Measurements from ENCODE around the gene SPATA20. TPM values are rescaled to one million over a fixed set of nuclear protein-coding genes. Genes with fewer than 3 reads are reported as not detected.
A peak's percentile ranks its signal among the peaks of the same experiment; 100 is the strongest.

The SPATA20 gene
- total and polyA plus RNA-seq, 2 donors: 8.0 to 12.4 TPM

DNA sequence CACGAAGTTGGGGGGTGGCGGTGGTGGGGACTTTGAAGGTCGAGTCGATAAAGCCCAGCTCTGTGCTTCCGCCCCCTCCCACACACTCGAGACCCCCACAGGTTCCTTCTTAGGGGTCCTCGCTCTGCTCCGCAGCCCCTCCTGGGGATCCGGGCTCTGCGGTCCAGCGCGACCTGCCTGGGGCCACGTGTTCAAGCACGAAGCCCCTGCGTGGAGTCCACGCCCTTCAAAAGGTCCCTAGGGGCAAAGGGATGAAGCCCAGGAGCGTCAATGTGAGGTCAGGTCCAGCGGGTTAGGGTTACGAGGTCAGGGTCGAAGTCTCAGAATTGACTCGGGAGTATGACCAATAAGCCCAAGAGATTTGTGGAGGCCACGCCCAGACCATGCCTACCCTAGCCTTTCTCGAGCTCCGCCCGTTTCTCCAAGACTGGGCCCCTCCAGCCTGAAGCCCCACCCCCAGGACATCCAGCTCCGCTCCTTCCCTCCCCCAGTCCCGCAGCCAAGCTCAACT lies 12.8 kb downstream of the SPATA20 start:
- H3K9me3 ChIP-seq (ENCODE audit: control insufficient read depth in 2 of 2, insufficient read depth in 1 of 2, low read length in 1 of 2): peaks cover 1 to 6% of the 10 kb centered on the region in 2 donors
- DNase-seq (ENCODE audit: low read depth in 6 of 9, low spot score in 9 of 9): no peak
- H3K27ac ChIP-seq (ENCODE audit: low read depth in 1 of 2, low read length in 1 of 2): no peak overlapping the region
- 9% methylated on average over 27 of the region's 27 CpGs for WGBS
- H3K4me1 ChIP-seq (ENCODE audit: control insufficient read depth in 2 of 2, insufficient read depth in 2 of 2, low read length in 2 of 2): peaks cover 5 to 41% of the 10 kb centered on the region in 2 donors
- H3K36me3 ChIP-seq (ENCODE audit: control insufficient read depth in 2 of 2, insufficient read depth in 2 of 2, low read length in 1 of 2): no peaks in the 10 kb centered on the region
- H3K27me3 ChIP-seq (ENCODE audit: control insufficient read depth in 2 of 2, insufficient read depth in 1 of 2, low read length in 1 of 2): peaks cover 79 to 97% of the 10 kb centered on the region in 2 donors
- peak overlapping the region in 1 of 2 donors; percentile 54 for H3K4me3 ChIP-seq (ENCODE audit: low read length in 2 of 2)

DNA sequence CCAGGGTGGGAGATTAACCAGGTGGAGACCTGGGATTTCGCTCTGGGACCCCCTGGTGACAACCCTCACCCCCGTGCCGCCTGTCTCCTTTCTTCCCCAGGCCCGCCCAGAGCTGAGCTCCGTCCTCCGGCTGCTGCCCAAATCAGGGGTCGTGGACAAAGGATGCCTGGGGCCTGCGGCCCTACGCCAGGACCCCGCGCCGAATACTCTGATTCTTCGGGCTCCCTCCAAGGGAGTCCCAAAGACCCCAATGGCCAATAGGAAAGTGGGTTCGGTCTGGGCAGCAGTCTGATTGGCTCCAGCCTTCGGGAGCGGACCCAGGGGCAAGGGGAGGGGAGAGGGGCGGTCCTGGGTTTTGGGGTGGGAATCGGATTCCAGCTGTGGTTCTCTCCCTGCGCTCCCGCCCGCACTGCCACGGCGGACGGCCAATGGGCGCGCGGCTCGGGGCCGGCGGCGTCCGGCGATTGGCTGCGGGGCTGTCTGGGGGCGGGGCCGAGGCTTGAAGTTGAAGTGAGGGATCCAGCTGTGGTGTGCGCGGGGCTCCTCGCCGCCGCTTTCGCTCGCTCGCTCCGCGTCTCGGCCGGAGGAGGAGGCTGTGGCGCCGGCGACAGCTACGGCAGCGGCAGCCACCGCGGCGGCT lies 13.3 kb downstream of the SPATA20 start, which contains the start of gene CACNA1G:
Gene CACNA1G (plus strand): TSS at position 531 of the 640 bp plus-strand sequence. CDS start 745 bp downstream, outside the sequence.
- DNase-seq (ENCODE audit: low read depth in 6 of 9, low spot score in 9 of 9): peak in 8 of 9 donors; percentile 36 to 84 (median 64)
- Histone ChIP-seq H3K27me3 (ENCODE audit: control insufficient read depth in 2 of 2, insufficient read depth in 1 of 2, low read length in 1 of 2) (peaks cover 83 to 99% of the 10 kb centered on the region in 2 donors), H3K36me3 (ENCODE audit: control insufficient read depth in 2 of 2, insufficient read depth in 2 of 2, low read length in 1 of 2) (no peaks in the 10 kb centered on the region), H3K4me3 (ENCODE audit: low read length in 2 of 2) (peak within 1 kb of the TSS; percentile 5 to 54), H3K4me1 (ENCODE audit: control insufficient read depth in 2 of 2, insufficient read depth in 2 of 2, low read length in 2 of 2) (peaks cover 5 to 42% of the 10 kb centered on the region in 2 donors), H3K9me3 (ENCODE audit: control insufficient read depth in 2 of 2, insufficient read depth in 1 of 2, low read length in 1 of 2) (peaks cover 1 to 6% of the 10 kb centered on the region in 2 donors), H3K27ac (ENCODE audit: low read depth in 1 of 2, low read length in 1 of 2) (no peak within 1 kb of the TSS)
- WGBS: 2% methylated on average over 56 of the region's 56 CpGs

DNA sequence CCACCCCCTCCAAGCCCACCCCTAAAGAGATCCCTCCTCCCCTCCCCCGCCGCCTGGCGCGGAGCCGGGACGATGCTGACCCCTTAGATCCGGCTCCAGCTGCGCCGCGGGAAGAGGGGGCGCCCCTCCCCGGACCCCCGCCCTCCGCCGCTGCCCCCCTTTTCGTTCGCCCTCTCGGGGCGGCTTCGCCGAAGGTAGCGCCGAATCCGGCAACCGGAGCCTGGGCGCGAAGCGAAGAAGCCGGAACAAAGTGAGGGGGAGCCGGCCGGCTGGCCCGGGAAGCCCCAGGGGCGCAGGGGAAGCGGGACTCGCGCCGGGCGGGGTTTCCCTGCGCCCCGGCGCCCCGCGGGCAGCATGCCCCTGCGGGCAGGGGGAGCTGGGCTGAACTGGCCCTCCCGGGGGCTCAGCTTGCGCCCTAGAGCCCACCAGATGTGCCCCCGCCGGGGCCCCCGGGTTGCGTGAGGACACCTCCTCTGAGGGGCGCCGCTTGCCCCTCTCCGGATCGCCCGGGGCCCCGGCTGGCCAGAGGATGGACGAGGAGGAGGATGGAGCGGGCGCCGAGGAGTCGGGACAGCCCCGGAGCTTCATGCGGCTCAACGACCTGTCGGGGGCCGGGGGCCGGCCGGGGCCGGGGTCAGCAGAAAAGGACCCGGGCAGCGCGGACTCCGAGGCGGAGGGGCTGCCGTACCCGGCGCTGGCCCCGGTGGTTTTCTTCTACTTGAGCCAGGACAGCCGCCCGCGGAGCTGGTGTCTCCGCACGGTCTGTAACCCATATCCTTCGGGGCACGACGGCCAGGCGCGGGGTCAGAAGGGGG lies 14.2 kb downstream of the SPATA20 start:
- Histone ChIP-seq H3K4me1 (ENCODE audit: control insufficient read depth in 2 of 2, insufficient read depth in 2 of 2, low read length in 2 of 2) (peaks cover 5 to 47% of the 10 kb centered on the region in 2 donors), H3K27me3 (ENCODE audit: control insufficient read depth in 2 of 2, insufficient read depth in 1 of 2, low read length in 1 of 2) (peaks cover 85 to 100% of the 10 kb centered on the region in 2 donors), H3K4me3 (ENCODE audit: low read length in 2 of 2) (peak overlapping the region in 1 of 2 donors; percentile 54), H3K27ac (ENCODE audit: low read depth in 1 of 2, low read length in 1 of 2) (no peak overlapping the region), H3K36me3 (ENCODE audit: control insufficient read depth in 2 of 2, insufficient read depth in 2 of 2, low read length in 1 of 2) (no peaks in the 10 kb centered on the region), H3K9me3 (ENCODE audit: control insufficient read depth in 2 of 2, insufficient read depth in 1 of 2, low read length in 1 of 2) (peaks cover 1 to 6% of the 10 kb centered on the region in 2 donors)
- 2% methylated on average over 88 of the region's 88 CpGs for WGBS
- no peak for DNase-seq (ENCODE audit: low read depth in 6 of 9, low spot score in 9 of 9)

DNA sequence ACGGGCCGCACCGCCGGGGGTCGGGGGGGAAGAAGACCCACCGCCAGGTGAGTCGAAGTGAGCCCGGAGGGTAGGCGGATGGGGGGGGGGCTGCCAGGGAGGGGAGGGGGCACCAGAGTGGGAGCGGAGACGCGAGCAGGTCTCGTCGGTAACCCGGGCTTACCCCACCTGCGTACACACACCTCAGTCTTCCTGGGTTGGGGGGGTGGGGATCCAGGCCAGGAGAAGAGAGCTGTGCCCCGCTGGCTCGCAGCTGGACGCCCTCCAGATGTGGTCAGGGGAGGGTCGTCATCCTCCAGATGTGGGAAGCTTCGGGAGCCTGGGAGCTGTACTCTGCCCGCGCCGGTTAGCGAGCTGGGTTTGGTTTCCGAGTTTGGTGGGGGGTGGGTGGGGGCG lies 14.8 kb downstream of the SPATA20 start:
- no peaks in the 10 kb centered on the region for H3K36me3 ChIP-seq (ENCODE audit: control insufficient read depth in 2 of 2, insufficient read depth in 2 of 2, low read length in 1 of 2)
- H3K4me3 ChIP-seq (ENCODE audit: low read length in 2 of 2): peak overlapping the region in 1 of 2 donors; percentile 54
- peaks cover 84 to 100% of the 10 kb centered on the region in 2 donors for H3K27me3 ChIP-seq (ENCODE audit: control insufficient read depth in 2 of 2, insufficient read depth in 1 of 2, low read length in 1 of 2)
- 2% methylated on average over 27 of the region's 27 CpGs for WGBS
- no peak for DNase-seq (ENCODE audit: low read depth in 6 of 9, low spot score in 9 of 9)
- peaks cover 1 to 6% of the 10 kb centered on the region in 2 donors for H3K9me3 ChIP-seq (ENCODE audit: control insufficient read depth in 2 of 2, insufficient read depth in 1 of 2, low read length in 1 of 2)
- peaks cover 5 to 47% of the 10 kb centered on the region in 2 donors for H3K4me1 ChIP-seq (ENCODE audit: control insufficient read depth in 2 of 2, insufficient read depth in 2 of 2, low read length in 2 of 2)
- H3K27ac ChIP-seq (ENCODE audit: low read depth in 1 of 2, low read length in 1 of 2): no peak overlapping the region

DNA sequence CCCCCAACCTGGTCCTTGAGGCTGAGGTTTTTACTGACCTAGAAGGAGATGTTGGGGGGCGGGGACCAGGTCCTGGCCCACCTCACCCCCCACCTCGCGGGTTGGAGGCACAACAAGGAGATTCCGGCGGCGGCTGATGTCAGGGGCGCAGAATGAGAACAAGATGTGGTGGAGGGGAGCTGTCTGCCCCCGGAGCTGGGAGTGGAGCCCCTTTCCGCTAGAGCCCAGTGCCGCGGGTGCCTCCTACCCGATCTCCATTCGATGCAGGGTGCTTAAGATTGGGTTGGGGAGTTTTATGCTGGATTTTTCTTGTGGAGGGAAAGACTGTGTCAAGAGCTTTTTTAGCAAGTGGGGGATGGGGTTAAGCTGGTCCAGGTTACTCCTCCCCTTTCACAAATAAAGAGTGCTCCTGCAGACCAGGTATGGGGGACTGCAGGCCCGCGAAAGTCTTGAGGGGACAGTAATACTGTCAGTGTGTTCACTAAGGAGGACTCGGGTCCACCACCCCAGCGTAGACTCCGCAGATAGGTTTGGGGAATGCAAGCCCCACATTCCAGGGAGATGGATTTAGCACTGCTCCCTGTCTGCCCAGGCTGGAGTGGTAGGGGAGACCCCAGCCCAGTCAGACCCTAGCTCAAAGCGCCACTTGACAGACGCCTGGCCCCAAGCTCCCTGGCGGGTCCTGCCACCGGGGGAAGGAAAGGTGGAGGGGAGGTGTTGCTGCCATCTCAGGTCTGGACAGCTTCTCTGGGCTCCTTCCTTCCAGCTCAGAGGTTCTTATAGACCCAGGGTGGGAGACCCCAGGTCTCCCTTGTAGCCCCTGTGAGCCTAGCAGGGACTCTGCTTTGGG lies 15.5 kb downstream of the SPATA20 start:
- H3K4me3 ChIP-seq (ENCODE audit: low read length in 2 of 2): no peak overlapping the region
- peaks cover 77 to 100% of the 10 kb centered on the region in 2 donors for H3K27me3 ChIP-seq (ENCODE audit: control insufficient read depth in 2 of 2, insufficient read depth in 1 of 2, low read length in 1 of 2)
- H3K36me3 ChIP-seq (ENCODE audit: control insufficient read depth in 2 of 2, insufficient read depth in 2 of 2, low read length in 1 of 2): no peaks in the 10 kb centered on the region
- 14% methylated on average over 22 of the region's 22 CpGs for WGBS
- H3K9me3 ChIP-seq (ENCODE audit: control insufficient read depth in 2 of 2, insufficient read depth in 1 of 2, low read length in 1 of 2): peaks cover 1 to 6% of the 10 kb centered on the region in 2 donors
- no peak overlapping the region for H3K27ac ChIP-seq (ENCODE audit: low read depth in 1 of 2, low read length in 1 of 2)
- DNase-seq (ENCODE audit: low read depth in 6 of 9, low spot score in 9 of 9): no peak
- H3K4me1 ChIP-seq (ENCODE audit: control insufficient read depth in 2 of 2, insufficient read depth in 2 of 2, low read length in 2 of 2): peaks cover 5 to 47% of the 10 kb centered on the region in 2 donors

DNA sequence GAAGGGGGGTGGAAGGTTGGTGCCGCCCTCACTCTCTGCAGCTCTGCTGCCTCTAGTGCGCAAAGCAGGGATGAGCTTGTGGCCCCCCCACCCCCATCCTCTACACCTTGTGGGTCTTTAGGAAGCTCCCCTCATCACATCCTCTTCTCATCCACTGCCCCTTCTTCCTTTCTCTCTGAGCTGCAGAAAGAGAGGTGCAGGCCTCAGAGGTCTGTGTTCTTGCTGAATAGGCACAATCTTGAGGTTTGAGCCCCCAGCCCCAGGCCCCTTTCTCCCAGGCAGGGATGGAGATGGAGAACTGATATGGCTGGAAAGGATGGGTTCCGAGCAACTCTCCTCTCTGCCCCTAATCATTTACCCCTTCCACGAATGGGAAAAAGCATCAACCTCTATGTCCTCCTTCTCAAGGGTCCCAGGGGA lies 16.1 kb downstream of the SPATA20 start:
- no peak overlapping the region for H3K27ac ChIP-seq (ENCODE audit: low read depth in 1 of 2, low read length in 1 of 2)
- peaks cover 70 to 100% of the 10 kb centered on the region in 2 donors for H3K27me3 ChIP-seq (ENCODE audit: control insufficient read depth in 2 of 2, insufficient read depth in 1 of 2, low read length in 1 of 2)
- peaks cover 5 to 47% of the 10 kb centered on the region in 2 donors for H3K4me1 ChIP-seq (ENCODE audit: control insufficient read depth in 2 of 2, insufficient read depth in 2 of 2, low read length in 2 of 2)
- no peaks in the 10 kb centered on the region for H3K36me3 ChIP-seq (ENCODE audit: control insufficient read depth in 2 of 2, insufficient read depth in 2 of 2, low read length in 1 of 2)
- 61% methylated on average over 4 of the region's 4 CpGs for WGBS
- H3K4me3 ChIP-seq (ENCODE audit: low read length in 2 of 2): no peak overlapping the region
- peaks cover 1 to 6% of the 10 kb centered on the region in 2 donors for H3K9me3 ChIP-seq (ENCODE audit: control insufficient read depth in 2 of 2, insufficient read depth in 1 of 2, low read length in 1 of 2)
- no peak for DNase-seq (ENCODE audit: low read depth in 6 of 9, low spot score in 9 of 9)

DNA sequence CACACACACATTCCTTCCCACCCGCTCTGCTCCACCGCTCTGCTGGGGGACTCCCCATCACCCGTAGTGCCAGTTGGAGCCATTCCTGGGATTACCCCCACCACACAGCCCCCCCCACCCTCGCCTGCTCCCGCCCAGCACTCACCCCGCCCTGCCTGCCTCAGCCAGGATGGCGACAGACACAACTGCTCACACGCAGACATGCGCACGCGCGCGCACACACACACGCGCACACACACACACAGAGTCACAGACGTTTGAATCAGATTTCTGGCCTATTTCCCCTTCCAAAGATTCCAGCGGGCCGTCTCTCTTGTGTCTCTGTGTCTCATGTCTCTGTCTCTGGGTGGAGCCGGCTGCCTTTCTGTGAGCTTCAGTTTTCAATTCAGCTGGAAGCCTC lies 17.9 kb downstream of the SPATA20 start:
- Histone ChIP-seq H3K27ac (ENCODE audit: low read depth in 1 of 2, low read length in 1 of 2) (no peak overlapping the region), H3K36me3 (ENCODE audit: control insufficient read depth in 2 of 2, insufficient read depth in 2 of 2, low read length in 1 of 2) (no peaks in the 10 kb centered on the region), H3K27me3 (ENCODE audit: control insufficient read depth in 2 of 2, insufficient read depth in 1 of 2, low read length in 1 of 2) (peaks cover 52 to 90% of the 10 kb centered on the region in 2 donors), H3K4me3 (ENCODE audit: low read length in 2 of 2) (no peak overlapping the region), H3K9me3 (ENCODE audit: control insufficient read depth in 2 of 2, insufficient read depth in 1 of 2, low read length in 1 of 2) (peaks cover 0 to 3% of the 10 kb centered on the region in 2 donors), H3K4me1 (ENCODE audit: control insufficient read depth in 2 of 2, insufficient read depth in 2 of 2, low read length in 2 of 2) (peaks cover 5 to 33% of the 10 kb centered on the region in 2 donors)
- no peak for DNase-seq (ENCODE audit: low read depth in 6 of 9, low spot score in 9 of 9)
- WGBS: 40% methylated on average over 19 of the region's 19 CpGs

DNA sequence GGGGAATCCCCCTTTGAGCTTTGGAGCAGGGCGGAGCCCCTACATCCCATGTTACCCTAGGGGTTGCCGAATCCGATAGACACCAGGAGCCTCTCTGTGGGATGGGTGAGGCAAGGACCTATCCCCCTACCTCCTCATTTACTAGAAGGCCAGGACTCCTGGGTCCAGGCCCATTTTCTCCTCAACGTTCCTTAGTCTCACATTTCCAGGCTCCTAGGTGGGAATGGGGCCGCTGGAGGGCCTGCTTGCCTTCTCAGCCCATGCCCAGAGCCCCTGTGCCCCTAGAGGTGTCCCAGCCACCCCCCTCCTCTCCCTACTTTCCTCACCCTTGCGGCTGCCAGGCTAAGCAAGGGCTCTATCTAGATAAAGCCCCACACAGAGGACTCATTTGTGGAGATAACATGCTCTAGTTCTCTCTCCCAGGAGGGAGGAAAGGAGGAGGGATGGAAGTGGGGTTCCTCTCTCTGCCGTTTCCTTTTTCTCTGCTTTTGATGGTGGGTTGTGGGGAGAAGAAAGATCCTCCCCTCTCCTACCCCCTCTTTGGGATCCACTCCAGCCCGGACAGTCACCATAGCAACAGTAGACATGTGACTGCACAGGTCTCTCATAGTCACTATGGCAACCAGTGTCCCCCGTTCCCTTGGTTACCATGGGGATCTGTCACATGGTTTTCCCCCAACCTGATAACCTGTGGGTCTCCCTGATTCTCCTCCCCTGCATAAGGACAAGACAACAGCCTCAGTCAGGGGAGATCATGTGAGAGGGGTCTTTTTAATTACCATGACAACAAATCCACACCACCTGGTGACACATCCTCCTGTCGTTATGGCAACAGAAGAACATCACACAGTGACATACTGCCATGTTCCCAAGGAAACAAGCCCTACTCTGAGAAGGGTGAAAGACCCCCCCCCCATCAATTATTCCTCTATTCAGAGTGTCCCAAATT lies 18.7 kb downstream of the SPATA20 start:
- peaks cover 5 to 29% of the 10 kb centered on the region in 2 donors for H3K4me1 ChIP-seq (ENCODE audit: control insufficient read depth in 2 of 2, insufficient read depth in 2 of 2, low read length in 2 of 2)
- H3K27ac ChIP-seq (ENCODE audit: low read depth in 1 of 2, low read length in 1 of 2): no peak overlapping the region
- no peaks in the 10 kb centered on the region for H3K36me3 ChIP-seq (ENCODE audit: control insufficient read depth in 2 of 2, insufficient read depth in 2 of 2, low read length in 1 of 2)
- peaks cover 45 to 86% of the 10 kb centered on the region in 2 donors for H3K27me3 ChIP-seq (ENCODE audit: control insufficient read depth in 2 of 2, insufficient read depth in 1 of 2, low read length in 1 of 2)
- WGBS: 46% methylated on average over 10 of the region's 10 CpGs
- H3K9me3 ChIP-seq (ENCODE audit: control insufficient read depth in 2 of 2, insufficient read depth in 1 of 2, low read length in 1 of 2): peaks cover 0 to 3% of the 10 kb centered on the region in 2 donors
- no peak overlapping the region for H3K4me3 ChIP-seq (ENCODE audit: low read length in 2 of 2)
- no peak for DNase-seq (ENCODE audit: low read depth in 6 of 9, low spot score in 9 of 9)
